ENCODE data around the gene USP40. TPM values are rescaled to one million over a fixed set of nuclear protein-coding genes. Genes with fewer than 3 reads are reported as not detected.

Gene USP40
- total and polyA plus RNA-seq, 2 experiments from 2014 or later: 5.7 to 11.7 TPM

GRCh38 chr2:233535271-233535670 is 31.3 kb downstream of the USP40 start:
- no peaks in the 10 kb centered on the region for H3K9me3 Mint-ChIP-seq
- Histone ChIP-seq H3K4me2 (no peak overlapping the region), H3K4me1 (ENCODE audit: insufficient read depth) (no peaks in the 10 kb centered on the region), H3K27me3 (ENCODE audit: insufficient read depth) (no peaks in the 10 kb centered on the region), H3K36me3 (ENCODE audit: insufficient read depth) (no peaks in the 10 kb centered on the region), H3K4me3 (no peak overlapping the region), H4K20me1 (replicated peaks; ENCODE audit: insufficient read depth) (no peaks in the 10 kb centered on the region), H2AFZ (no peak overlapping the region), H3K9me2 (ENCODE audit: insufficient read depth) (no peaks in the 10 kb centered on the region), H3K27ac (ENCODE audit: low read depth) (no peak overlapping the region), H3K79me2 (replicated peaks; ENCODE audit: insufficient read depth) (no peaks in the 10 kb centered on the region), H3F3A (replicated peaks; ENCODE audit: low read depth) (no peaks in the 10 kb centered on the region)
- DNase-seq (ENCODE audit: low spot score) (no peak), ATAC-seq (no peak)
- no peak overlapping the region for H3K27ac Mint-ChIP-seq
- TF ChIP-seq ZNF114 (CRISPR knock-in tag; IDR thresholded peaks at IDR 0.05): no peak
- no peak for TF ChIP-seq ZNF331 (CRISPR knock-in tag; IDR thresholded peaks at IDR 0.05; ENCODE audit: low read depth)
- no peak for TF ChIP-seq STAT1 (IDR thresholded peaks at IDR 0.05; ENCODE audit: unreplicated experiment)
- TF ChIP-seq POLR2AphosphoS5 (IDR thresholded peaks at IDR 0.05; ENCODE audit: low read depth): no peak
- H3K4me1 Mint-ChIP-seq: peaks cover 8% of the 10 kb centered on the region; the same call in 2 of the 3 replicates
- no peak overlapping the region for H3K4me3 Mint-ChIP-seq
- peaks cover 6% of the 10 kb centered on the region for H3K36me3 Mint-ChIP-seq (ENCODE audit: low read depth)
- no peaks in the 10 kb centered on the region for H3K27me3 Mint-ChIP-seq (ENCODE audit: insufficient read depth, low read depth, poor library complexity)

GRCh38 chr2:233532971-233533370 is 33.6 kb downstream of the USP40 start:
- no peaks in the 10 kb centered on the region for H3K27me3 ChIP-seq (ENCODE audit: insufficient read depth)
- no peaks in the 10 kb centered on the region for H4K20me1 ChIP-seq (replicated peaks; ENCODE audit: insufficient read depth)
- no peak overlapping the region for H3K27ac ChIP-seq (ENCODE audit: low read depth)
- H3F3A ChIP-seq (replicated peaks; ENCODE audit: low read depth): no peaks in the 10 kb centered on the region
- Mint-ChIP-seq H3K4me3 (no peak overlapping the region), H3K9me3 (no peaks in the 10 kb centered on the region), H3K36me3 (ENCODE audit: low read depth) (peaks cover 6% of the 10 kb centered on the region), H3K27me3 (ENCODE audit: insufficient read depth, low read depth, poor library complexity) (no peaks in the 10 kb centered on the region), H3K4me1 (peaks cover 8% of the 10 kb centered on the region; the same call in 2 of the 3 replicates), H3K27ac (no peak overlapping the region)
- no peak overlapping the region for H3K4me3 ChIP-seq
- H2AFZ ChIP-seq: no peak overlapping the region
- H3K36me3 ChIP-seq (ENCODE audit: insufficient read depth): no peaks in the 10 kb centered on the region
- no peak overlapping the region for H3K4me2 ChIP-seq
- no peaks in the 10 kb centered on the region for H3K4me1 ChIP-seq (ENCODE audit: insufficient read depth)
- no peak for DNase-seq (ENCODE audit: low spot score)
- ATAC-seq: no peak
- H3K79me2 ChIP-seq (replicated peaks; ENCODE audit: insufficient read depth): no peaks in the 10 kb centered on the region
- no peaks in the 10 kb centered on the region for H3K9me2 ChIP-seq (ENCODE audit: insufficient read depth)
- TF ChIP-seq EZH2 (IDR thresholded peaks at IDR 0.05; ENCODE audit: low read depth, unreplicated experiment) (no peak), CTCF (conservative IDR thresholded peaks at IDR 0.05; ENCODE audit: low read depth in 2 of 2) (no peak), STAT1 (IDR thresholded peaks at IDR 0.05; ENCODE audit: unreplicated experiment) (no peak), NANOG (IDR thresholded peaks at IDR 0.05; ENCODE audit: borderline replicate concordance) (no peak), POLR2AphosphoS5 (IDR thresholded peaks at IDR 0.05; ENCODE audit: low read depth) (no peak), ZNF331 (CRISPR knock-in tag; IDR thresholded peaks at IDR 0.05; ENCODE audit: low read depth) (no peak), EZH2phosphoT487 (IDR thresholded peaks at IDR 0.05; ENCODE audit: unreplicated experiment) (no peak), ETS1 (IDR thresholded peaks at IDR 0.05) (no peak), ZNF462 (CRISPR knock-in tag; IDR thresholded peaks at IDR 0.05) (no peak), ZNF114 (CRISPR knock-in tag; IDR thresholded peaks at IDR 0.05) (no peak), CREB1 (CRISPR knock-in tag; IDR thresholded peaks at IDR 0.05; ENCODE audit: low read depth) (no peak)

Measured in GM23338 (cell line).